Tibial nerve (tissue), 3 donors: Measurements from ENCODE around the gene KRTAP10-2.

Source experiments
- POLR2A ChIP-seq, 2 donors: fragments of 450-650 bp; IDR thresholded peaks; one replicate each; pipeline ENCODE4 v1.6.1; 2017; ENCODE audit warnings: antibody characterized with exemption in 2 of 2, mild to moderate bottlenecking in 2 of 2, moderate library complexity in 2 of 2
- TF ChIP-seq, protein P1 (sequence below), 5 experiments: fragments of 200-600 bp in 3 of 5; fragments of 450-650 bp in 2 of 5; sonication (generic) in 3 of 5; IDR thresholded peaks; one replicate each; pipeline ENCODE4 v1.5.1; 2016 to 2019; ENCODE audit warnings: antibody characterized with exemption in 5 of 5, mild to moderate bottlenecking in 3 of 5, moderate library complexity in 2 of 5

DNA sequence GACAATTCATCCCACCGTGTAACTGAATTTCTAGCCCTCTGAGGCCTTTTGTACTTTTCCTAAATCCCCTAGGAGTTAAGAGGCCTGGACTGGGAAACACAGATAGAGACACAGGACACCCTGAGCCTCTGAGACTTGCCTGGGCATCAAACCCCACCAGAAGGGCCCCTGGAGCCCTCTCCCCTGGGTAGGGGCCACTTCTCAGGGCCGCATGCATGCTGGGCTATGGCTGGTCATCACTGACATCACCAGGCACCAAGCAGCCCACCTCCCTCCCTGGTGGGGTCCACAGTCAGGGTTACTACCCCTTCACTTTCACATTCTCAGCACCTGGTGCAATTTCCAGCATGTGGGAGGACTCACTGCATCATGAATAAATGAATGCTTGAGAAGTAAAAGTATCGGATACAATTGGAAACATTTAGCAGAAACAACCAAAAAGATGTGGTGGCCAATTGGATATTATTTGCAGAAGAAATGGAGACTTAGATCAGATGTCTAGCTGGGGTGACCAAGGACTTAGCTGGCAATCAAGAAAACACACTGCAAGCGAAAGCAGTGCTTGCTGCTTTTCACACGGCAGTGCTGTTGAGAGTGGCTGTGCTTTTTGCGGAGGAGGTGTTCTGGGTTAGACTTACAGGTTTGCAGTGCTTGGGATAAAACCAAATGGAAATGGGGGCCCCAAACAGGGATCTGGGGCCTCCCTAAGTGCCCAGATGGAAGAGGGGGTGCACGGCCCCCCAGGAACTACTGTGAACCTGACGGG is 48.1 kb upstream of the KRTAP10-2 start:
- TF ChIP-seq, protein P1, sequence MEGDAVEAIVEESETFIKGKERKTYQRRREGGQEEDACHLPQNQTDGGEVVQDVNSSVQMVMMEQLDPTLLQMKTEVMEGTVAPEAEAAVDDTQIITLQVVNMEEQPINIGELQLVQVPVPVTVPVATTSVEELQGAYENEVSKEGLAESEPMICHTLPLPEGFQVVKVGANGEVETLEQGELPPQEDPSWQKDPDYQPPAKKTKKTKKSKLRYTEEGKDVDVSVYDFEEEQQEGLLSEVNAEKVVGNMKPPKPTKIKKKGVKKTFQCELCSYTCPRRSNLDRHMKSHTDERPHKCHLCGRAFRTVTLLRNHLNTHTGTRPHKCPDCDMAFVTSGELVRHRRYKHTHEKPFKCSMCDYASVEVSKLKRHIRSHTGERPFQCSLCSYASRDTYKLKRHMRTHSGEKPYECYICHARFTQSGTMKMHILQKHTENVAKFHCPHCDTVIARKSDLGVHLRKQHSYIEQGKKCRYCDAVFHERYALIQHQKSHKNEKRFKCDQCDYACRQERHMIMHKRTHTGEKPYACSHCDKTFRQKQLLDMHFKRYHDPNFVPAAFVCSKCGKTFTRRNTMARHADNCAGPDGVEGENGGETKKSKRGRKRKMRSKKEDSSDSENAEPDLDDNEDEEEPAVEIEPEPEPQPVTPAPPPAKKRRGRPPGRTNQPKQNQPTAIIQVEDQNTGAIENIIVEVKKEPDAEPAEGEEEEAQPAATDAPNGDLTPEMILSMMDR (IDR thresholded peaks at IDR 0.05) = no peak
- TF ChIP-seq POLR2A (IDR thresholded peaks at IDR 0.05) = no peak
